HG02759 (cell line): ENCODE measurements around the gene LMTK2.
A peak's percentile ranks its signal among the peaks of the same experiment; 100 is the strongest.

Source experiments
- ATAC-seq: cut with Tn5 transposase; IDR thresholded peaks from one replicate; pipeline ENCODE4 v1.9.1; 2021; ENCODE audit warnings: mild to moderate bottlenecking, moderate library complexity; ENCODE audit not compliant: unreplicated experiment

LMTK2 gene

DNA sequence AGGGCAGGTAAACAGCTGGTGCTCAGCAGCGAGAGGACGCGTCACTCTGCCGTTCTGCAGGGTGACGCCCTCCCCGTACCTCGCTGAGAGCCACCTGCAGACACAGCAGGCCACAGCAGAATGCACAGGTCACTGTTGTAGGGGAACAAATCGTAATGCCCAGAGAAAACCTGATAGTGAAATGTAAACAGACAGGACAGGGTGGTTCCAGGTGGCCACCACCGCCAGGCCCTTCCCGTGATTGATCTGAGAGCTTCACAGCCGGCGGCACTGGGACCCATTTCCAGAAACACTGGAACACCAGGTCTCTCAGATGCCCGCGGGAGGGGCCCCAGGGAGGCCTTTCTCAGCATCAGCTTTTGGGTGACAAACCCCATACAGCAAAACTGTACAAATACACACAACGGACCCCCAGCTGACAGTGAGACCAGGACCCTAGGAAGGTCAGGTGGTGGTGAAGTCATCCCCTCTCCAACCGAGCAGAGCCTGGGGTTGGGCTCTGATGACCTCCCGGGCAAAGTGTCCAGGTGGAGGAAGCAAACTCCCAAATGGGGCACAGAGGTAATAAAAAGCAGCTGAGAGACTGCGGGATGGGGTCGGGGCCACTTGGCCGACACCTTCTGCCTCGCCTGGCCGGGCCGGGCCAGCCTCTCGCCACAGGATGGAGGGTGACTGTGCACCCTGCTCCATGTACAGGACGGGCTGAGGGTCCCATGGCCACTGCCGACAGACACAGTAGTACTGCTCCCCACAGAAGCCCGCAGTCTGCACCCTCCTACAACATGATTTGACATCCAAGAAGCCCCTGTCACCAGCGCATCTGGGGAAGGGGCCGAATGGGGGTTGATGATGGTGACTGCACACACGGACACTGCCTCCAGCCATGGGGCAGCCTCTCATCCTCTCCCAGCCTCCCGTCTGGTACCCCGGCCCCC, 109.2 kb downstream of the LMTK2 start:
- ATAC-seq, result no peak

DNA sequence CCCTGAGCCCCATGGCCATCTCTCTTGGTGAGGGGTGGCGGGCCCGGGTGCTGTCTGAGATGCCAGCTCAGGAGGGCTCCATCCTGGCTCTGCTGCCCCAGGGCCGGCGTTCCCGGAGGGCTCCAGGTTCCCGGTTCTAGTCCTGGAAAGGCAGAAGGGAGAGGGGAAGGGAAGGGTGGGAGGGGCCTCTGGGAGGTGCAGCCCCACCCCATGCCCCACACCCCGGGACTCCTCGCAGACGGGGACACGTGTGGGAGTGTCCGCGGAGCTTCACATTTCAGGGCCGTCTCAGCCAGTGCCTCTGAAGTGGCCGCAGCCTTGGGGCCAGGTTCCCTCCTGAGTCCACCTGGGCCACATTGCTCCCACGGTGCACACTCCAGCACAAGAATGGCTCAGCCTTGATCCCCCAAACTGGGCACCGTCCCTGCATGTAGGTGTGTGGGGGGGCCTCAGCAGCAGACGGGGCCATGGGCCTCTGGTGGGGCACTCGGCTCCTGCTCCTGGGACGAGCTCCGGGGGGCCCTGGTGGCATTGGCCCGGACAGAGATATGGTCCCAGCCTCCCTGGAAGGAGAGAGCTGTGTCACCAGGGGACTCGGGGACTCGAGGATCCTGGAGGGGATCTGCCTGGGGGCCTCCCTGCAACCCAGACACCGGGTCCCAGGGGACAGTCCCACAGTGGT, 110.4 kb downstream of the LMTK2 start:
- ATAC-seq, result no peak

DNA sequence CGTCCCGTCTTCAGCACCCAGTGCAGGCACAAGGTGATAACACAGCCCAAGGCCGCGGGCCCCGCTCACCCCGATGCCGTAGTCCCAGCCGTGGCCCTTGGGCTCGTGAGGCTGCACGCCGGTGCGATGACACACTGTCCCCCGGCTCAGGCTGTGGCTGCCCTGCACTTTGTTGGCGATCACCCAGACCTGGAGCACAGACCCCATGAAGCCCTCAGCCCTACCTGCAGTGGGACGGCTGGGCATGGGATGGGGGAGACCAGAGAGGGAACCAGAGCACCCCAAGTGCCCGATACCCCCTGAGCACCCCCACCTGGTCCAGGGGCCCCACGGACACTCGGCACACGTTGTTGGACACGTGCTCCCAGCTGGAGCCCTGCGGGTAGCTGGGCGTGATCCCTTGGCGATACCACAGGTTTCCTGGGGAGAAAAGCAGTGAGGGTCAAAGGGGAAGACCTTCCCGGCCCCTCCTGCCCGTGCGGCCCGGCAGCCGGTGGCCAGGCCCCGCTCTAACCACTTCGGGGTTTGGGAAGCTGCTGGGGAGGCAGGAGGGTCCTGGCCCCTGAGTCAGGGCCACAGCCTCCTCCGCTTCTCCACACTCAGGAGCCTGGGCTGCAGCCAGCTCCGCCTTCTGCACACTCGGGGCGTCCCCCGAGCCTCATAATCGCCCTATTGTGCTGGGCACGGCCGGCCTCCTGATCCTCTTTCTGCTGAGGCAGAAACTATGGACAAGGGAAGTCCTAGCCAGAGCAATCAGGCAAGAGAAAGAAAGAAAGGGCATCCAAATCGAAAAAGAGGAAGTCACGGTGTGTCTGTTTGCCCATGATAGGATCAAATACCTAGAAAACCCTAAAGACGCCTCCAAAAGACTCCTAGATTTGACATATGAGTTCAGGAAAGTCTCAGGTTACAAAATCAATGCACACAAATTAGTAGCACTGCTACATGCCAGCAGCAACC, 111.2 kb downstream of the LMTK2 start:
- ATAC-seq, result no peak

DNA sequence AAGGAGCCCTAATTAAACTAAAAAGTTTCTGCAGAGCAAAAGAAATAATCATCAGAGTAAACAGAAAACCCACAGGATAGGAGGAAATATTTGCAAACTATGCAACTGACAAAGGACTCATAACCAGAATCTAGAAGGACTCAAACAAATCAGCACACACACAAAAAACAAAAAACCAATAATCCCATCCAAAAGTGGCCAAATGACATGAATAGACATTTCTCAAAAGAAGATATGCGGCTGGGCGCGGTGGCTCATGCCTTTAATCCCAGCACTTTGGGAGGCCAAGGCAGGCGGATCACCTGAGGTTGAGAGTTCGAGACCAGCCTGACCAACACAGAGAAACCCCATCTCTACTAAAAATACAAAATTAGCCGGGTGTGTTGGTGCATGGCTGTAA, 112.7 kb downstream of the LMTK2 start:
- ATAC-seq, result peak; percentile 6

DNA sequence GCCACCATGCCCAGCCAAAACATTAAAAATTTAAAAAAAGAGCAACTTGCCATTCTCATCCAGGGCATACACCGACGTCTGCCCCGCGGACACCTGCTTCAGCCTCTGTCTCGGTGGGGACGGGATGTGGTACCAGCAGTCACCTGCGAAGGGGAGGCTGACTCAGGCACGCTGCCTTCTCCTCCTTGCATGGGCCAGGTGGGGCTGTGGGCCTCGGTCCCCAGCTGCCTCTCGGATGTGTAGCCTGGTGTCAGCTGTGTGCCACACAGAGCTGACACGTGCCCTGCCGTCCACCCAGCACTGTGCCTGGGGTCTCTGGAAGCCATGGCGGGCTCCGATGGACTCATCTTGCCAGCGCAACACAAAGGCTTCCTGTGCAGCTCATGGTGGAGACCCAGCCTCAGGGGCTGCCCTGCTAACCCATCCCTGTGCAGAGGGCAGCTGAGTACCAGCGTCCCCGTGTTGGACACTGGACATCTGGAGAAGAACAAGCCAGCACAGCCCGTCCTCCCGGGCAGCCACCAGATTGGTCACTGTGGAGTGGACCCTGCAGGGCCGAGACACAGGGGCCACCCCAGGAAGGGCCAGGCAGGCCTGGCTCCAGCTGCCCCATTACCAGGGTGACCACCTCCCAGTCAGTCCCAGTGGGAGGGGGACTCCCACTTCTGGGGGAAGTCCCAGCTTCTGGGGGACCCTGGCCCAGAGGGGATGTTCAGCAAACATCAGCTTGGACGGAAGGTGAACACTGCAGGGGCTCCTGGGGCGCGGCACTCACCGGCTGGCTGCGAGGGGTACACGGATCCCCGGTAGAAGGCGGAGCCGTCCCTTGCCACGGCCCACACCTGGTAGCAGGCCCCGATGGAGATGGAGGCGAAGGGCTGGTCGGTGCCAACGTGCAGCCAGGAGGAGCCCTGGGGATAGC, 115.2 kb downstream of the LMTK2 start:
- no peak for ATAC-seq

DNA sequence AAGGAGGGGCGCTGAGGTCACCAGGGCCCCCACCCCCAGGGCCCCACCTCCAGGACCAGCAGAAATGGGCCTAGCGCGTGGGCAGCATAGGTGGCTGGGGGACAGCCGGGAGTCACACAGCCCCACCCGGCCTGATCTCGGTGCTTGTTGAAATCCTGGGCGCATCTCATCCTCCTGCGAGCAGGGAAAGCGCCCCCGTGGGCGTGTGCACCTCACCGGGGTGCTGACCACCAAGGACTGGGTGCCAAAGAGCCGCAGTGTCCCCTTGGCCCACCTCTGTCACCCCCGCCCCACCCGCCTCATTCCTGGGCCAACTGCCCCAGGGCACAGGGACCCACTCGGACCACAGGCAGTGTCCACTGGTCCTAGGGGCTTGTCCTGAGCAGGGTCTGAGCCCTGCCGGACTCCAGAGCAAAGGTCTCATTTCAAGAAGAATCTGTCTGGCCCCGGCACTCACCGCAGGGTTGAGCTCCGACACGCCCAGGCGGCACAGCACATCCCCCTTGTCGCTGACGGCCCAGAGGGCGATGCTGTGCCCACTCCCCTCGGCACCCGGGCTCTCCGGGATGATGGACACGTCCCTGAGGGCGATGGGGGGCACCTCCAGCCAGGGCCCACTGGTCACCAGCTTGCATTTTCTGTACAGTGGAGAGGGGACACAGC, 116.0 kb downstream of the LMTK2 start:
- ATAC-seq, result no peak

DNA sequence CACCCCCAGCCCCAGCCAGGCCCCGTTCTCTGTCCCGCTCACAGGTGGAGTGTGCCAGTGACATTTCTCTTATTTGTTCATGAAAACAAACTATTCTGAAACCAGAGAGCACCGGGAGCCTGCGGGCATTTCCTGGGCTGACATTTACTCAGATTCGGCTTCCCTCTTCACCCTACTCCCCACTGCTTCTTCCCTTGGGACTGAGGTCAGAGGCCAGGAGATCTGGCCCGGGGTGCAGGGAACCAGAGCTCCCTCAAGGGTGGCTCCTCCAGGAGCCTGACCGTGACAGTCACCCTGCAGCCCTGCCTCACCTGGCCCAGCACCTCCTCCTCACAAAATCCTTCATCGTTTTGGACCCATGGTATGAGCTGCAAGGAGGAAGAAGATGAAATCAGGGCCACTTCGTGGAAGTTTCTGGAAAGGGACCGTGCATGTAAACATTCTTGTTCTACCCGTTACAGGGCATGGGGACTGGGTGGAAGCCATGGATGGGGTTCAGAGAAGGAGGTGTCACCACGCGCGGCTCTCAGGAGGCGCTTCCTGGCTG, 116.8 kb downstream of the LMTK2 start:
- no peak for ATAC-seq

DNA sequence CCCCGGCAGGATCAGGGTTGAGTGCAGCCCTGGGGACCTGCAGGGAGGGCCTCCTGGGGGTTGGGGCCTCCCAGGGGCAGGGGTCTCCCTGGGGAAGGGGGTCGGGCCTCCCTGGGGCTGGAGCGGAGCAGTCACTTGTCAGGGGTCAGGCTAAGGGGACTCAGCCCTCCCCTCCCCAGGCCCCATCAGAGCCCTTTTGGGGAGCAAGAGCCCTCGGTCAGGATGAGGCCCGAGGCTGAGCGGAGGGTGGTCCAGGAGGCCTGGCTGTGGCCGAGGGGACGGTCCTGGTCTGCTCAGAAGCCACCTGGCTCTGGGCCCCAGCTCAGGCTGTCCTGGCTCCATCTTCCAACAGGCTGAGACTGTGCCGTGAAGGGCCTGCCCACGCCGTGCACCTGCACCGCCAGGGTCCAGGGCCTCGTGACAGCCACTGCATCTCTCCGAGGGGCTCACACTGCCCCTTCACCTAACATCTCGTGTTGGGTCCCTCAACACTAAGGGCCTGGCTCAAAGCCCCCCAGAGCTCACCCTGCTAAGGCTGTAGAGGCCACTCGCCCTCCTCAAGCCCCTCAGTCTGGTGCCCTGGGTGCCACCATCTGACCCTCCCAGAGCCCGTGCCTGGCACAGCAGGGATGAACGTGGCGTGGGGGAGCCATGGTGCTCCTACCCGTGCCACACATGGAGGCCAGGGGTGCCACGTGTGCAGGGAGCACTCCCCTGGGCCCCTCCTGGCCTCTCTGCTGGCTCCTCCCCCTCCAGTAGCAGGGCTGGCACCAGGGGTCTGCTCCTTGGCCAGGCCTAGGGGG, 117.4 kb downstream of the LMTK2 start:
- ATAC-seq, result no peak

DNA sequence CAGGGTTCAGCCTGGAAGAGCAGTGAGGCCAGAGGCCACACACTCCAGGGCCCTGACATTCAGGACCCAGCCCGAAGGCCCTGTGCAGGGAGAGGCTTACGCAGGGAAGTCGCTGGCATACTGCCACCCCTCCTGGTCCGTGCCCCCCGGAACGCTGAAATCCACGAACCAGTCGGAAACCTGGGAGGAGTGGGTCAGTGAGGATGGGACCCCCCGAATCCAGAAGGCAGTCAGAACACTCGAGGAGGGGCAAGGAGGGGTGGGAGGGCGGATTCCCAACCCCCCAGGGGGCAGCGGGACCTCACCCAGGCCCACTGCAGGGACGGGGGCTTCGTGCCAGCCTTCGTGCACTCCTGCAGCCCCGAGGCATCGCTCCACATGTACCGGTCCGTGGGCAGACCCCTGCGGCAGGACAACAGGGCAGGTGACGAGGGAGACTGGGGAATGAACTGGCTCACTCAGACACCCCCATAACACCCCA, 118.1 kb downstream of the LMTK2 start:
- ATAC-seq, result no peak

DNA sequence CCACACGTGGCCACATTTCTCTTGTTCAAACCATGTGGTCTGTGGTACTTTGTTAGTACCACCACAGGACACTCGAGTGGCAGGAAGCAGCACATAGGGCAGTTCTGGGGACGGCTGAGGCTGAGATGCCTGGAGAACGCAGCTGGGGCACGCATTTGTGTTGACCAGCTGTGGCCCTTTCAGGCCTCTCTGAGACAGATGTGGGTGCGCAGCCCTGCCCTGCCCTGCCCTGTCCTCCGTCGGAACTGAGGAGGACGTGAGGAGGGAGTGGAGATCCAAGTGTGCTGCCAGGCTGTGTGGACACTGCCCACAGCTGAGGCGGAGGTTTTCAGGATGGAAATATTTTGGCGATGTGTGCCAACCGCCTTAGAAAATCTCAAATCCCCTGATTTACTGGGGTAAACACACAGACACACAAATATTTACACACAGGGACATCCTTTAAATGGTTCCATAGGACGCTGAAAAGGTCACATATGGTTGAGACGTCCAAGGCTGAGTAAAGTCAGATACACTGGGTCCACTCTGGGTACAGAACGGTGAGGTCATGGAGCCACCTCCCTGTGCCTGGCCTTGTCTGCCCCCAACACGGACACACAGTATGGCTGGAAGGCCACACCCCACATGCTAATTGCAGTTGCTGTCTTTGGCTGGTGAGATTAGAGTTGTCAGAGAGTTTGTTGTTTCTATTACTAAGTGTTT, 119.4 kb downstream of the LMTK2 start:
- no peak for ATAC-seq

DNA sequence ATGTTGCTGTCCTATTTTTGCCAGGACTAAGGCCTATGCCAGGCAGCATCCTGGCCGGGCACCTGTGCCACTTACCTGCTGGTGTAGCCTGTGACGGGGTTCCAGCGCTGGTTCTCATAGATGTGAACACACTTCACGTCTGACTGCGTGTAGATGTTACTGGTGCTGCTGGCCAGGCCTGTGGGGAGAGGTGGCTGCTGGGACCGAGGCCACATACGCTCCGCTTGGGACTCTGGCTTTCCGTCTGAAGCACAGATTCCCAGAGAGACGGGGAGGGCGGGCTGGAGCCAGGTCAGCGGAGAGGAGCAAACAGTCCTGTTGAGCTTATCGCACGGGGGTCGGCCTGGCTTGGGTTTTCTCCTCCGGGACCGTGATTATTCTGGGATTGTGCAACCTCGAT, 121.3 kb downstream of the LMTK2 start:
- no peak for ATAC-seq

DNA sequence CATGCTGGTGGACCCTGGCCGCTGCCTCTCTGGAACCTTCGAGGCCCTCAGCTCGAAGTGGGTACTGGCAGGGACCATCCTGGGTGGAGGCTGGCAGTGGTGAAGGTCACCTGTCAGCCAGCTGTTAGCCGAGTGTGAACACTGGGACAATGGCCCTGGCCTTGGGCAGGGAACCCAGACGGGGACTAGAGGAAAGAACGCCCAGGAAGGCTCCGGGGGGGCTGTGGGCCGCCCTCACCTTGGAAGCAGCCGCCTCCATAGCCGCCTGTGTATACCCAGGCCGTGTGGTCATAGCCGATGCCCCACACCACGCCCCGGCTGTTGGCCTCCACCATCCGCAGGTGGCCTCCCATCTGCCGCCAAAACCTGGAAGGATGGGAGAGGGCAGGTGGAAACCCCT, 122.1 kb downstream of the LMTK2 start:
- no peak for ATAC-seq

DNA sequence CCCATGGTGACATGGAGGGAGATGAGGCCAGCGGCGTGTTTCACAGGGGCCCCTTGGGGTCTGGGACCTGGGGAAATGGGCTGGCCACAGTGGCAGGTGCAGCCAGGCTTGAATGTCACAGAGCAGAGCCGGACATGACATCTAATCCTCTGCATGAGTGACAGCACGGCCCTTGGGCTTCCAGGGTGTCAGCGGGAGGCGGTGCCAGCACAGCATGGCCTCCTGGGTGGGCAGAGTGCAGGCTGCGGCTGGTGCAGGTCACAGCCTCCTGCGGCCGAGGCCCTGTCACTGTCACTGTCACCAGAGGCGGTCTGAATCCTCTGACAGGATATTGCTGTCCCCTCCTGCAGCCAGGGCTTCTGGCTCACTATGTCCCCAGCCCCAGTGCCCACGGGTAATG, 122.8 kb downstream of the LMTK2 start:
- no peak for ATAC-seq

DNA sequence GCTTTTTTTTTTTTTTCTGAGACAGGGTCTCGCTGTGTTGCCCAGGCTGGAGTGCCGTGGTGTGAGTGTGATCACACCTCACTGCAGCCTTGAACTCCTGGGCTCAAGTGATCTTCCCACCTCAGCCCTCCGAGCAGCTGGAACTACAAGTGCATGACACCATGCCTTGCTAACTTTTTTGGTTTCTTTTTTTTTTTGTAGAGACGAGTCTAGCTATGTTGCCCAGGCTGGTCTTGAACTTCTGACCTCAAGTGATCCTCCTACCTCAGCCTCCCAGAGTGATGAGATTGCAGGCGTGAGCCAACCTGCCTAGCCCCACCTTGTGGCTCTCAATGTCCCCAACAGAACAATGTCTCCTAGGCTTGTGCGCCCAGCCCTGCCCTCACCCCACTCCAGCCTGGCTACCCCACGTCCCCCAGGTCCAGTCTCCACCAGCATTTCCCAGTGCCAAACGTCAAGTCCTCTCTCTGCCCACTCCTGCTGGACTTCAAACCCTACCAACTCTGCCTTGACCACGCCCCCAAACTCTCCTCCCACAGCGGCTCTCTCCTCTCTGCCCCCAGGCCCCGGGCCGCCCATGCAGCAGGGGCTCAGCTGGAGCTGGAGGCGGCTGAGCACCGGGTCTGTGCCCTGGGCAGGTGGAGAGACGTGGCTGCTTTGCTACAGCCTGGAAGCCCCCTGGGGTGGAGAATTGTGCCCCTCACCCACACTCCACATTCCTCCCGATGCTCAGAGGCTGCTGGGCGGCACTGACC, 123.5 kb downstream of the LMTK2 start:
- ATAC-seq, result no peak

DNA sequence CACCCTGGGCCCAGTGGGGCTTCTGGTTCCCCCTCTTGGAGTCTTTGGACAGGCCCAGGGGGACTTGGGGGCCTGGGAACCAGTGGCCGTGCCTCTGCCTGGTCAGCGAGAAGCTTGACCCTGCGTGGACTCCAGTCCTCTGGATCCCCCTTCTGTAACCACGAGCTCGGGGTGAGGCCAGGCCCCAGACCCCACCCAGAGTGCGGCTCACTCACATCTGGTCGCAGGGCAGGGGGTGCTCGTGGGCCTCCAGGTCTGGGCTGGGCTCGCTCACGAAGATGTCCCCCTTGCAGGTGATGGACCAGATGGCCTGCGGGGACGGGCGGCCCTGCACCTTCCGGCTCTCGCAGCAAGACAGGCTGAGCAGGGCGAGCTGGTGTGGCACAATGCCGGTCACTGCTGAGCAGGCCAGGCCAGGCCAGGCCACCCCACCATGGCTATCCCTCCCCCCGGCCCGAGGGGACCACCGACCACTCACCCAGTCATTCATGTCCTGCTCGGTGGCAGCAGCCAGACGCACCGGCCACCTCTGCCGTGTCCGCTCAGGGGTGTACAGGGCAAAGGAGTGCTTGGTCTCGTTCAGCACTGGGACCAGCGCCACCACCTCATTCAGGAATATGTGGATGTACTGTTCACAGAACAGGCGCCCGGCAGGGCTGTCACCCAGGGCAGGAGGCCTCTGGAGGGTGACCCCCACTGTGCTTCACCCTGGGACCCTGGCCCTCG, 124.2 kb downstream of the LMTK2 start:
- ATAC-seq, result no peak

DNA sequence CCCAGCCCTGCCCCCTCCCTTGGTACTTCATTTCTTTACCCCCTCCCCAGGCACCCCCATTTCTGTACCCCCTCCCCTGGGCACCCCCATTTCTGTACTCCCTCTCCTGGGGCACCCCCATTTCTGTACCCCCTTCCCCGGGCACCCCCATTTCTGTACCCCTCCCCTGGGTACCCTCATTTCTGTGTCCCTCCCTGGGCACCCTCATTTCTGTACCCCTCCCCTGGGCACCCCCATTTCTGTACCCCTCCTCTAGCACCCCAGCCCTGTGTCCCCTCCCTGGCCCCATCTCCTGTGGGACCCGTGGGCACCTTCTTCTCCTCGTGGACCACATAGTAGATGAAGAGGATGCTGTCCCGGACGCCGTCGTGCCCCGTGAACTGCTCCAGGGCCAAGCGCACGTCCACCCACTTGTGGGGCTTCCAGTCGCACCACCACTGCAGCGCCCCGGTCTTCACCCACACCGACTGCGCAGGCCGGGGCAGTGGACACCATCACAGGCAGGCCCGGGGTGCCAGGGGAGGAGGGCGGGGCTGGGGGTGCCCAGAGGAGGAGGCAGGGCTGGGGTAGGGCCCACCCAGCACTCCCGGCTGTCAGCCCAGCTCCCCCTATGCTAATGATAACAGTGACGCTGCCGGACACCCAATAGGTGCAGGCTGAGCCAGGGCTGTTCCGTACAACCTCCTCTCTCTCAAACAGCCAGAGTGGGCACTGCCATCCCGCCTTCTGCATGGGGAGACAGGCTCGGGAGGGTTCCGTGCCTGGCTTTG, 125.0 kb downstream of the LMTK2 start:
- ATAC-seq, result no peak
